Uterus (tissue), 2 donors: Measurements from ENCODE around the gene USP7.

ENCODE experiments used
- CTCF ChIP-seq, 4 experiments: fragments of 200-600 bp in 2 of 4; fragments of 450-650 bp in 2 of 4; sonication (generic) in 2 of 4; IDR thresholded peaks; one replicate each; pipeline ENCODE4 v1.5.1; 2016 to 2019; ENCODE audit warnings: antibody characterized with exemption in 4 of 4, mild to moderate bottlenecking in 2 of 4, moderate library complexity in 1 of 4
- POLR2A ChIP-seq, 2 donors: fragments of 450-650 bp; IDR thresholded peaks; one replicate each; pipeline ENCODE4 v1.6.1; 2016; ENCODE audit warnings: antibody characterized with exemption in 2 of 2, mild to moderate bottlenecking in 1 of 2, moderate library complexity in 1 of 2

GRCh38 chr16:9012330-9012729, 48.6 kb upstream of the USP7 start:
- TF ChIP-seq CTCF (IDR thresholded peaks at IDR 0.05), result no peak
- TF ChIP-seq POLR2A (IDR thresholded peaks at IDR 0.05), result no peak
